Activated CD4-positive, alpha-beta T cell treated with anti-CD3 and anti-CD28 coated beads, Interleukin-2, amount 10 ng/mL, durations not matched to agents 7 days and 5 days (primary cell): Measurements from ENCODE around the gene VSNL1. TPM values are rescaled to one million over a fixed set of nuclear protein-coding genes. Genes with fewer than 3 reads are reported as not detected.
A peak's percentile ranks its signal among the peaks of the same experiment; 100 is the strongest.

ENCODE experiments used
- CTCF ChIA-PET: fragments of 350-600 bp; sonication (Branson Sonifier 250); formaldehyde crosslinking; loops from one replicate; lab custom pipeline; 2021; ENCODE audit warnings: antibody characterized with exemption; lab: Charles Lee
- POLR2A ChIA-PET: fragments of 350-600 bp; sonication (Branson Sonifier 250); formaldehyde crosslinking; loops from one replicate; lab custom pipeline; 2021; ENCODE audit warnings: antibody characterized with exemption; lab: Charles Lee
- DNase-seq: peaks from one replicate; pipeline ENCODE4 v3.0.0-alpha.2; 2020
- H3K27ac Mint-ChIP-seq: one replicate; pipeline ENCODE4 v1.8.0; 2021; ENCODE audit warnings: mild to moderate bottlenecking, moderate library complexity, mixed read lengths
- H3K27me3 Mint-ChIP-seq: one replicate; pipeline ENCODE4 v1.8.0; 2021; ENCODE audit warnings: mixed read lengths
- H3K36me3 Mint-ChIP-seq: one replicate; pipeline ENCODE4 v1.8.0; 2021; ENCODE audit warnings: low read depth, mixed read lengths
- H3K4me1 Mint-ChIP-seq: one replicate; pipeline ENCODE4 v1.8.0; 2021; ENCODE audit warnings: mixed read lengths
- H3K4me3 Mint-ChIP-seq: one replicate; pipeline ENCODE4 v1.8.0; 2021; ENCODE audit warnings: mild to moderate bottlenecking, moderate library complexity, mixed read lengths
- H3K9me3 Mint-ChIP-seq: one replicate; pipeline ENCODE4 v1.8.0; 2021; ENCODE audit warnings: mixed read lengths
- total RNA-seq, 2 experiments: library from RNA; stranded (reverse); gene quantifications; one replicate each; pipeline ENCODE4 v1.2.3, GENCODE V29; 2021

Gene VSNL1
- total RNA-seq, 2 experiments from 2014 or later: not detected

GRCh38 chr2:17634997-17635396, 94.5 kb downstream of the VSNL1 start:
- DNase-seq: no peak
- Mint-ChIP-seq H3K4me1 (no peaks in the 10 kb centered on the region), H3K36me3 (no peaks in the 10 kb centered on the region), H3K9me3 (no peaks in the 10 kb centered on the region), H3K27me3 (no peaks in the 10 kb centered on the region), H3K4me3 (no peak overlapping the region), H3K27ac (no peak overlapping the region)
- CTCF ChIA-PET: interaction anchor here (1.4 kb wide), 1 partner anchor 33 kb away, joined by 3 read pairs; no protein-coding TSS in a partner anchor
- POLR2A ChIA-PET: no interaction called here

- ChIA-PET POLR2A (no interaction called here), CTCF (interaction anchor here (1.4 kb wide), 1 partner anchor 32 kb away, joined by 3 read pairs; no protein-coding TSS in a partner anchor)
- no peak for DNase-seq
- Mint-ChIP-seq H3K27ac (no peak overlapping the region), H3K4me3 (no peak overlapping the region), H3K4me1 (no peaks in the 10 kb centered on the region), H3K27me3 (no peaks in the 10 kb centered on the region), H3K9me3 (no peaks in the 10 kb centered on the region), H3K36me3 (no peaks in the 10 kb centered on the region)
Measured at GRCh38 chr2:17636257-17636656, 95.8 kb downstream of the VSNL1 start.

- Mint-ChIP-seq H3K4me3 (no peak overlapping the region), H3K27ac (no peak overlapping the region), H3K9me3 (no peaks in the 10 kb centered on the region), H3K36me3 (no peaks in the 10 kb centered on the region), H3K27me3 (no peaks in the 10 kb centered on the region), H3K4me1 (no peaks in the 10 kb centered on the region)
- ChIA-PET CTCF (no interaction called here), POLR2A (no interaction called here)
- DNase-seq: no peak
Measured at GRCh38 chr2:17637131-17637906, 96.8 kb downstream of the VSNL1 start.

- no peaks in the 10 kb centered on the region for H3K36me3 Mint-ChIP-seq
- H3K27ac Mint-ChIP-seq: no peak overlapping the region
- CTCF ChIA-PET: no interaction called here
- H3K4me3 Mint-ChIP-seq: no peak overlapping the region
- H3K9me3 Mint-ChIP-seq: no peaks in the 10 kb centered on the region
- H3K4me1 Mint-ChIP-seq: no peaks in the 10 kb centered on the region
- H3K27me3 Mint-ChIP-seq: no peaks in the 10 kb centered on the region
- DNase-seq: no peak
- POLR2A ChIA-PET: no interaction called here
Measured at GRCh38 chr2:17638196-17638743, 97.8 kb downstream of the VSNL1 start.

GRCh38 chr2:17640406-17640805, 99.9 kb downstream of the VSNL1 start:
- no peaks in the 10 kb centered on the region for H3K27me3 Mint-ChIP-seq
- H3K9me3 Mint-ChIP-seq: no peaks in the 10 kb centered on the region
- H3K36me3 Mint-ChIP-seq: no peaks in the 10 kb centered on the region
- POLR2A ChIA-PET: no interaction called here
- no peak overlapping the region for H3K27ac Mint-ChIP-seq
- CTCF ChIA-PET: interaction anchor here (0.9 to 1.1 kb wide), 2 partner anchors 12 to 856 kb away, joined by 4 read pairs; no protein-coding TSS in a partner anchor
- no peaks in the 10 kb centered on the region for H3K4me1 Mint-ChIP-seq
- H3K4me3 Mint-ChIP-seq: no peak overlapping the region
- DNase-seq: no peak

- H3K4me1 Mint-ChIP-seq: peaks cover 1% of the 10 kb centered on the region
- ChIA-PET CTCF (interaction anchor here (1.4 kb wide), 1 partner anchor 12 kb away, joined by 3 read pairs; no protein-coding TSS in a partner anchor), POLR2A (no interaction called here)
- no peak overlapping the region for H3K27ac Mint-ChIP-seq
- H3K36me3 Mint-ChIP-seq: no peaks in the 10 kb centered on the region
- H3K4me3 Mint-ChIP-seq: no peak overlapping the region
- H3K9me3 Mint-ChIP-seq: no peaks in the 10 kb centered on the region
- DNase-seq: no peak
- H3K27me3 Mint-ChIP-seq: no peaks in the 10 kb centered on the region
Measured at GRCh38 chr2:17643031-17643615, 102.6 kb downstream of the VSNL1 start.

- Mint-ChIP-seq H3K27me3 (no peaks in the 10 kb centered on the region), H3K4me3 (no peak overlapping the region), H3K4me1 (peaks cover 1% of the 10 kb centered on the region), H3K36me3 (no peaks in the 10 kb centered on the region), H3K27ac (no peak overlapping the region), H3K9me3 (no peaks in the 10 kb centered on the region)
- CTCF ChIA-PET: interaction anchor here (0.6 to 3.3 kb wide), 5 partner anchors 12 to 35 kb away, joined by 3 to 11 read pairs (median 3); no protein-coding TSS in a partner anchor
- DNase-seq: no peak
- POLR2A ChIA-PET: no interaction called here
Measured at GRCh38 chr2:17644997-17645720, 104.7 kb downstream of the VSNL1 start.

GRCh38 chr2:17646081-17646554, 105.6 kb downstream of the VSNL1 start:
- Mint-ChIP-seq H3K36me3 (no peaks in the 10 kb centered on the region), H3K4me1 (peaks cover 1% of the 10 kb centered on the region), H3K27ac (no peak overlapping the region), H3K27me3 (no peaks in the 10 kb centered on the region), H3K4me3 (no peak overlapping the region), H3K9me3 (no peaks in the 10 kb centered on the region)
- CTCF ChIA-PET: interaction anchor here (0.6 to 3.3 kb wide), 9 partner anchors 9 to 470 kb away, joined by 3 to 11 read pairs (median 3); partner anchors contain the start of genes GEN1 and SMC6
- peak; percentile 61 for DNase-seq
- POLR2A ChIA-PET: no interaction called here

- ChIA-PET CTCF (interaction anchor here (1.4 to 3.3 kb wide), 2 partner anchors 8 to 24 kb away, joined by 3 to 11 read pairs; no protein-coding TSS in a partner anchor), POLR2A (no interaction called here)
- Mint-ChIP-seq H3K9me3 (no peaks in the 10 kb centered on the region), H3K4me1 (peaks cover 1% of the 10 kb centered on the region), H3K36me3 (no peaks in the 10 kb centered on the region), H3K27ac (no peak overlapping the region), H3K4me3 (no peak overlapping the region), H3K27me3 (no peaks in the 10 kb centered on the region)
- DNase-seq: no peak
Measured at GRCh38 chr2:17646838-17647701, 106.6 kb downstream of the VSNL1 start.

GRCh38 chr2:17648581-17648980, 108.1 kb downstream of the VSNL1 start:
- POLR2A ChIA-PET: no interaction called here
- Mint-ChIP-seq H3K36me3 (no peaks in the 10 kb centered on the region), H3K27me3 (no peaks in the 10 kb centered on the region), H3K4me3 (no peak overlapping the region), H3K4me1 (peaks cover 1% of the 10 kb centered on the region), H3K27ac (no peak overlapping the region), H3K9me3 (no peaks in the 10 kb centered on the region)
- no peak for DNase-seq
- CTCF ChIA-PET: no interaction called here

- no peaks in the 10 kb centered on the region for H3K36me3 Mint-ChIP-seq
- CTCF ChIA-PET: no interaction called here
- no peak overlapping the region for H3K27ac Mint-ChIP-seq
- H3K9me3 Mint-ChIP-seq: no peaks in the 10 kb centered on the region
- H3K27me3 Mint-ChIP-seq: no peaks in the 10 kb centered on the region
- DNase-seq: no peak
- no peak overlapping the region for H3K4me3 Mint-ChIP-seq
- POLR2A ChIA-PET: no interaction called here
- peaks cover 1% of the 10 kb centered on the region for H3K4me1 Mint-ChIP-seq
Measured at GRCh38 chr2:17649026-17649425, 108.5 kb downstream of the VSNL1 start.
